GM15510 (cell line): ENCODE measurements around the gene VAV2.

Source experiments
- POLR2A ChIP-seq: IDR thresholded peaks from 3 replicates; pipeline ENCODE4 v1.6.1; 2011; ENCODE audit warnings: borderline replicate concordance; ENCODE audit not compliant: insufficient read length; ENCODE audit errors: extremely low read depth

VAV2 gene

GRCh38 chr9:133792721-133793470 is 199.2 kb downstream of the VAV2 start:
- no peak for TF ChIP-seq POLR2A

- TF ChIP-seq POLR2A, result no peak
These were observed 200.1 kb downstream of the VAV2 start for GRCh38 chr9:133791735-133792649.

GRCh38 chr9:133791069-133791468 is 201.1 kb downstream of the VAV2 start:
- TF ChIP-seq POLR2A, result no peak

GRCh38 chr9:133789778-133790177 is 202.3 kb downstream of the VAV2 start:
- TF ChIP-seq POLR2A, result no peak

- TF ChIP-seq POLR2A, result no peak
These were observed 203.1 kb downstream of the VAV2 start for GRCh38 chr9:133788819-133789717.

GRCh38 chr9:133788045-133788818 is 203.9 kb downstream of the VAV2 start:
- TF ChIP-seq POLR2A, result no peak

GRCh38 chr9:133787754-133788025 is 204.4 kb downstream of the VAV2 start:
- TF ChIP-seq POLR2A, result no peak

GRCh38 chr9:133786907-133787753 is 205.0 kb downstream of the VAV2 start:
- no peak for TF ChIP-seq POLR2A

- TF ChIP-seq POLR2A, result no peak
These were observed 205.8 kb downstream of the VAV2 start for GRCh38 chr9:133786371-133786753.

GRCh38 chr9:133785753-133786370 is 206.3 kb downstream of the VAV2 start:
- TF ChIP-seq POLR2A, result no peak

- TF ChIP-seq POLR2A, result no peak
These were observed 207.2 kb downstream of the VAV2 start for GRCh38 chr9:133784731-133785561.

GRCh38 chr9:133783331-133783731 is 208.8 kb downstream of the VAV2 start:
- no peak for TF ChIP-seq POLR2A
